Activated CD4-positive, alpha-beta T cell treated with anti-CD3 and anti-CD28 coated beads, Interleukin-2, amount 50 U/mL, for 1 hour (primary cell): ENCODE data around the gene ANKRD44.
"Not testable (repeated sequence)": the region's sequence is repeated elsewhere in the genome, so short reads cannot be mapped to it uniquely, and the experiment has no call there.

ENCODE experiments used
- DNase-seq: peaks from one replicate; pipeline ENCODE4 v3.0.0-alpha.2; 2020

Gene ANKRD44

DNA sequence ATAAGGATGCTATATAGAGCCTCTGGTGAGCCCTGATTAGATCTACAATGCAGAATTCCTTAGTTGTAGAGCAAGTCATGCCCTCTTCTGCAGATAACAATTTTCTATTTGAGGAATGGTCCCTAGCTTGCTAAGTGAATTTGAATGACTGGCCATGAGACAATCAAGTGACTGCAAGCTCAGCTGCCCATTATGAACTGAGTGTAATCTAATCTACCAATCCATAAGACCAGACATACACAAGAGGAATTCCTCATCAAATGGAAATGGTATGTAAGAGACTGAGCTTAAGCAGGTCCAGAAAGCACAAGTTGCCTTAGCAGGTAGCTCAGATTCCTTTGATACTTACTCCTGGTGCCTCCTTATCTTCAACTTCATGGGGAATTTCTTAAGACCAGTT lies 4.8 kb upstream of the ANKRD44 start:
- no peak for DNase-seq

DNA sequence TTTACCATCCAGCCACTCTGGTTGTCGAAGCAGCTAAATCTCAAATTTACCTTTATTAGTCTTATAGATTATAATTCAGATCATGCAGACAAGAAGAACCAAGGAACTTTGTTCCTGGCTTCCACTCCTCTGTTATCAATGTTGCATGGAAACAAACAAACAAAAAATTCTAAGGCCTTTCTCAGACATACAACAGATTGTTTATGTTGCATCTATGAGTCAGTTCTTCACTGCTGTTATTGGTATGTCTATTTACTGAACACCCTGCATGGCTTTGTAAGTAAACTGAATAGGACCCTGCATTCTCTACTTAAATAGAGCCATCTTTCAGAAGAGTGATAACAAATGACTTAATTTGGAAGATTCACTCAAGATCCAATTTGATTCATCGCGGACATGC lies 1.6 kb upstream of the ANKRD44 start:
- no peak for DNase-seq

- no peak for DNase-seq
These were observed 947 bp upstream of the ANKRD44 start for GRCh38 chr2:197311421-197312033.

DNA sequence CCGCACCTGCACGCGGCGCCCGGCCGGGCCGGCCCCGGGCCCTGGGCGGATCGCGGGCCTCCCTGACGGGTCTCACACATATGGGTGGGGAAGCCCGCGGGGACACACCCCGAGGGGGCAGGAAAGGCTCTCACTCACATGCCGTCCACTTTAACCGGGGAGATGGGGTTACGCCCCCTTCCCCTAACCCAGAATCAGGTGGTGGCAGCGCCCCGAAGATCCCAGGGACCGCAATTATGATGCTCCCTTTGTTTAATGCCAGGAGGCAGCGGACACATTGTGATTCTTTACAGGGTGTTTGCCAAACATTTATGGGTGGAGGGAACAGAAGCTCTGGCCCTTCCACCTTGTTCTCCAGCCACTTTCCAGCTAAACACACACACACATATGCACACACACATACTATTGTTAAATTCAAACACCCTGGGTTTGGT lies 424 bp upstream of the ANKRD44 start:
- no peak for DNase-seq

DNA sequence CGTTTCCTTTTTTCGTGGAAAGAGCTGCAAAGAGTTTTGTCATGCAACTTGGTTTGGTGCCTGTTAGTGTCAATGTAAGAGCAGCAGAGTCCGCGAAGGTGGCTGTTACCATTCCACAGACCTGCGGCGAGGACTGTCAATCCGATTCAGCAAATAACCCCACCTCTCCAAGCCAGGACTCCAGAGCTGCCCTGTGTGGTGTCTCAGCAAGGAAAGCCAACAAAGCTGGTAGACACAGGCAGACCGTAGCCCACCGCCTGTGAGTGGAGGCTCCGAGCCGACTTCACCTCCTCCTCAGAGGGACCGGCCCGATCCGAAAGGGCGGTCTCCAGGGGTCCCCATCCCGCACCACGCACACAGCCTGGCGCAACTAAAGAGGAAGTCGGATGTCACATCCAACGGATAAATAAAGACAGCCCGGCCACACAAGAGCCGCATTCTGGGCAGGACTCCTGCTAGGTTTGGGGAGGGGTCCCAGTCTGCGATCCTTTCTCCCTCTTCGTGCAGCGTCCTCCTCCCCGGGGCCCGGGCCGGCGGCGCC lies 819 bp downstream of the ANKRD44 start:
- DNase-seq: peak; percentile 44

DNA sequence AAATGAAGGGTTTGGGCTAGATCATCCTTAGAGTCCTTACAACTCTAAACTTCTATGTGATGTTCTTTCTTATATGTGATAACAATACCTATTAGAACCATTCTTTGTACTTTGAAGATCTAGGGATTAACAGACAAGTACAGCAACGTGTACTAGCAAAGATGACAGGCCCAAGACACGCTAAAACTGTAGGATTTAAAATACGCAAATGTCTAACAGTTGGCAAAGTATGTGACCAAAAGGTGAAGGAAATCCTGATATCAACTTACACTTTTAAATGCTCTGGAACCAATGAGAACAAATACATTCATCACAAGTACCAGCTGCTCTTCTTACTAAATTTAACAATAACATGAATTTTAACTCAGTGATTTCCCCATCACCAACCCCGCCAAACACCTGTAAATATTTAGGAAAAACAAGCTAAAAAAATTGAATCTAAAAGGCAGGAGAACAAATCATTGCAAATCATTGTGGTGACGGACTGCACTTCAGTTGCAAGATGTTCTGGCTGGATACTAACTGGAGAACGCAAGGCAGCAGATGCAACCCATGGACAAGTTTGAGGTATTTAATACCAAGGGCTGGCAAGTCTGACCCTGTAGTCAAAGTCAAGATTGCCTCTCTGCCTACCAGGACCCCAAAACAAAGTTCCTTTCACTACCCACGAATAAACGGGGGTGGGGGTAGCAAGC lies 1.4 kb downstream of the ANKRD44 start:
- DNase-seq: no peak

DNA sequence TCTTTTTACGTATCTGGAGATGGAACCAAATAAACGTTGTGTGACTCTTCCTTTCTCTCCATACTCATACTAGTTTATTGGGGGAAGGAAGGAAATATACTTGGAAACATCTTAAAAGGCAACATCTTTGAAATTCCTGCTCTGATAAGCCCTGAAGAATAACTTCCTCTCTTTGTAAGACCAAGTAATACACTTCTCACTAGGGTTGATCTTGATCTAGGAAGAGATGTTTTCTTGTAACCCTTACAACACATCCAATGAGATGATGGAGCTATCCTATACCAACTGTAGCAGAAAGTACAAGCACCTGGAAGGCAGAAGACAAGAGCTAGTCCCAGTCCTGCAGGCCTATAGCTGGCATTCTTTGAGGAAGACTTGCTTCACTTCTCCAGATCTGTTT lies 2.0 kb downstream of the ANKRD44 start:
- DNase-seq: no peak

- no peak for DNase-seq
These were observed 2.6 kb downstream of the ANKRD44 start for GRCh38 chr2:197307933-197308521.

DNA sequence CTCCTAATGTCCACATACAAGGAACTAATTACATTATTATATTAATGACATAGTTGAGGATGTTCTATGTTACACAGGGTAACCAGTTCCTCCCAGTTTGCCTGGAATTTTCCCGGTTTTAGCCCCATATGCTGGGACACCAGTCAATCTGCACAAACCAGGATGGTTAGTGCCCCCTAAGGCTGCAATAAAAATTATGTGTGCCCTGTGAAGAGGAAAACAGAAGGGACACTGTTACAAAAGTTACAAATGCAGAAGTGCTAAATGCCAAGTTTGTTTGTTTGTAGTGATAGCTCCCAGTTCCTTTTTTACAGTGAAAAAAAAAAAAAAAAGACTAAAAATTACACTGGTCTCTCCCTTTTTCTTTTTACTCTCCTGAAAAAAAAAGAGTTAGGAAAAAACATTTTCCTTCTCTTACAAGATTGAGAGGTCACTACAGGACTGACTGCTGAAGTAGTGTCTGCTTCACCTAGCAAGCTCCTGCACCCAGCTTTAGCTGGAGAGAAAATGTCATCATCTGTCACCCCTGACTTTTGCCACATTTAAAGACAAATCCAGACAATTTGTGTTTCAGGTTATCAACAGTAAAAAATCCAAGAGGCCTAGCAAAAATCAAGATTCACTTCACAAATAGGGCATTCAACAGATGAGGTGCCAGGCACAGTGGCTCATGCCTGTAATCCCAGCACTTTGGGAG lies 3.2 kb downstream of the ANKRD44 start:
- DNase-seq: no peak

- no peak for DNase-seq
These were observed 3.9 kb downstream of the ANKRD44 start for GRCh38 chr2:197306696-197307040.

DNA sequence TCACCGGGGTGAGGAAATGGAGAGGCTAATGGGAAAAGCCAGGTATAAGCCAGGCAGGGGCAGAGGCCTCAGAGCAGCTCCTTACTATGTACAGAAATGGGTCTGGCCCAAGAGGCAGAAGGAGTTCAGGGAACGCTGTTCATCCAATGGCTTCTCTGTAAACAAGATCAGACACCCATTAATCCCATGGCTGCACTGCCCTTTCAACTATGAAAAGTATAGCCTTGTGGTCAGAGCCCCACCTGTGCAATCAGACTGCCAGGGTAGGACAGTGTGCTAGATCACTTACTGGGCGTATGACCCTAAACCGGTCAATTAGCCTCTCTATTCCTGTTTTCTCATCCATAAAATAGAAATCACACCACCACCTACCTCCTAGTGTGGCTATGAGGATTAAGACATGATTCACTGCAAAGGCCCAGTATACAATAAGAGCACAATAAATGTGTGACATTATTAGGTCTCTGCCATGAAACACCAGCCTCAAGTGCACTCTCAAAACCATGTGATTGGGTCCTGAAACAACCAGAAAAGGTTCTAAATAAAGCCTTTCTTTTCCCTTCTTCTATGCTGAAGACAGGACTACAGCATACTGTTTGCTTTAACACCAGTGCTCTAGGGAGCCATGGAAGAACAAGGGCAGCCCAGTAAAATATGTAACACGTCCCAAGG lies 4.4 kb downstream of the ANKRD44 start:
- no peak for DNase-seq

GRCh38 chr2:197304556-197305011 lies 6.0 kb downstream of the ANKRD44 start:
- no peak for DNase-seq

DNA sequence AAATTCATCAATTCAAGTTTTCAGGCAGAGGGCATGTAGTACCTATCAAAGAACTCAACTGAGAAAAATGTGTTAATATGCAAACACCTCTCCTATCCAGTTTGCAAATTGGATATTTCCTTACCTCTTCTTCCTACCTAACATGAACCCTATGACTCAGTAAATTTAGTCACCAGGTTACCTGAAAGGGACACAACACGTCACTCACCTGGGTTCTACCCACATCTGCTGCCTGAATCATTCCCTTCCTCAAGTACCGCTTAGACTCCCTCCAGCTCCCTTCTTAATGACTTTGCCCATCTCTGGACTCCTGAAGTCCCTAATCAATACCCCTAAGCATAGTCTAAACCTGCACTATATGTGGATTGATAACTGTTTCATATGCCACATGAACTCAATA lies 10.4 kb downstream of the ANKRD44 start:
- DNase-seq: no peak

DNA sequence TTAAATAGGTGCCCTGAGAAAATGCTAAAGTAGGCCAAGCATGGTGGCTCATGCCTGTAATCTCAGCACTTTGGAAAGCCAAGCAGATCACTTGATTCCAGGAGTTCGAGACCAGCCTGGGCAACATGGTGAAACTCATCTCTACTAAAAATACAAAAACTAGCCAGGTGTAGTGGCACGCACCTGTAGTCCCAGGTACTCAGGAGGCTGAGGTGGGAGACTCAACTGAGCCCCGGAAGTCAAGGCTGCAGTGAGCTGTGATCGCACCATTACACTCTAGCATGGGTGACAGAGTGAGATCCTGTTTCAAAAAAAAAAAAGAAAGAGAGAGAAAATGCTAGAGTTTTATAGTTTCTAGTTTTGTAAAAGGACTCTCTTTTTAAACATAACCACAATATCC lies 12.0 kb downstream of the ANKRD44 start:
- DNase-seq: no peak

GRCh38 chr2:197297772-197298318 lies 12.7 kb downstream of the ANKRD44 start:
- DNase-seq: no peak

- no peak for DNase-seq
These were observed 13.3 kb downstream of the ANKRD44 start for GRCh38 chr2:197297266-197297665.

- DNase-seq: no peak
These were observed 13.7 kb downstream of the ANKRD44 start for GRCh38 chr2:197296835-197297234.

- no peak for DNase-seq
These were observed 16.3 kb downstream of the ANKRD44 start for GRCh38 chr2:197294260-197294659.

GRCh38 chr2:197293252-197294007 lies 17.1 kb downstream of the ANKRD44 start:
- DNase-seq: no peak

GRCh38 chr2:197292619-197293018 lies 18.0 kb downstream of the ANKRD44 start:
- no peak for DNase-seq

DNA sequence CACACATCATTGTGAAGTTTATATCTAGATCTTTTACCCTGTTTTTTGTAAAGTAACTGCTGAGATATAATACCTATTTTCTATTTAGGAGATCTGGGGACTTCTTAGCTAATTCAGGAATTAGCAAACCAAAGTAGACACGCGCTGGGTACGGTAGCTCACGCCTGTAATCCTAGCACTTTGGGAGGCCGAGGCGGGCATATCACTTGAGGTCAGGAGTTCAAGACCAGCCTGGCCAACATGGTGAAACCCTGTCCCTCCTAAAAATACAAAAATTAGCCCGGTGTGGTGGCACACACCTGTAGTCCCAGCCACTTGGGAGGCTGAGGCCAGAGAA lies 23.0 kb downstream of the ANKRD44 start:
- not testable (repeated sequence) for DNase-seq
